ENCODE results near the gene E2F1.

GRCh38 chr20:33672426-33673113 lies 13.6 kb downstream of the E2F1 start:
- TF ChIP-seq CTCF (IDR thresholded peaks at IDR 0.05) (no peak), EP300 (IDR thresholded peaks at IDR 0.05) (no peak), POLR2A (IDR thresholded peaks at IDR 0.05) (no peak)

Data from ovary (tissue), 3 donors.